HepG2 (cell line): ENCODE data around the gene CSF1R. TPM values are rescaled to one million over a fixed set of nuclear protein-coding genes. Genes with fewer than 3 reads are reported as not detected.

Experiments
- ATAC-seq: fragments of 200-7000 bp; cut with Tn5 transposase; 3 replicates; pipeline ENCODE4 v1.9.1; 2020; ENCODE audit warnings: mild to moderate bottlenecking, moderate library complexity
- BruUV-seq: library from RNA; stranded (reverse); fragments of 400-500 nt; replicated peaks from 2 replicates; lab custom pipeline; 2021; lab: Mats Ljungman, UMichigan
- CTCF ChIA-PET: fragments of 300-600 bp; formaldehyde crosslinking; extraction: SDS; loops from one replicate; lab custom pipeline; 2021; ENCODE audit warnings: low total read pairs, inconsistent platforms, low intra/inter-chr PET ratio; lab: Yijun Ruan, JAX
- POLR2A ChIA-PET: fragments of 350-600 bp; sonication (Branson Sonifier 250); formaldehyde crosslinking; loops from one replicate; lab custom pipeline; 2020; ENCODE audit warnings: antibody characterized with exemption, inconsistent platforms; lab: Yijun Ruan, JAX
- DNase-seq: peaks from one replicate; pipeline ENCODE4 v3.0.0-alpha.2; 2015; ENCODE audit warnings: low spot score
- FAIRE-seq: peaks from 3 replicates; lab custom pipeline; 2011; peaks lifted over from hg19 to GRCh38; lab: Jason Lieb, UNC
- H2AFZ ChIP-seq: one replicate; pipeline ENCODE4 v1.6.1; 2011; ENCODE audit warnings: low read length, inconsistent platforms
- H3K27ac ChIP-seq: fragments of 300-600 bp; 3 replicates; pipeline ENCODE4 v1.8.0; 2011; ENCODE audit warnings: mixed run types, mild to moderate bottlenecking, mixed read lengths, low read length, inconsistent platforms; ENCODE audit not compliant: insufficient read depth; ENCODE audit errors: extremely low read length
- H3K27me3 ChIP-seq, 2 experiments: fragments of 200-600 bp in 1 of 2; 2 replicates in 1 of 2; 3 replicates in 1 of 2; pipeline versions ENCODE4 v1.6.0 to v1.8.0; 2011; ENCODE audit warnings: low read length in 2 of 2, mild to moderate bottlenecking in 2 of 2, moderate library complexity in 2 of 2, inconsistent platforms in 1 of 2; ENCODE audit not compliant: insufficient read depth in 2 of 2, control insufficient read depth in 1 of 2
- H3K36me3 ChIP-seq, 2 experiments: fragments of 200-600 bp in 1 of 2; replicated peaks in 1 of 2; 2 replicates in 1 of 2; 3 replicates in 1 of 2; pipeline versions ENCODE4 v1.5.1 to v1.8.0; 2011; ENCODE audit warnings: low read length in 2 of 2, inconsistent platforms in 1 of 2; ENCODE audit not compliant: insufficient read depth in 2 of 2, control insufficient read depth in 1 of 2
- H3K4me1 ChIP-seq: 2 replicates; pipeline ENCODE4 v1.5.1; 2012; ENCODE audit warnings: low read length, inconsistent platforms; ENCODE audit not compliant: insufficient read depth
- H3K4me2 ChIP-seq: 2 replicates; pipeline ENCODE4 v1.6.0; 2011; ENCODE audit warnings: low read depth, low read length, inconsistent platforms
- H3K4me3 ChIP-seq, 3 experiments: fragments of 200-600 bp in 1 of 3; sonication (generic), shearing (Covaris generic) in 1 of 3; replicated peaks in 1 of 3; 2 replicates each; pipeline ENCODE4 v1.5.1; 2011 to 2016; ENCODE audit warnings: low read length in 3 of 3, inconsistent platforms in 2 of 3, low read depth in 2 of 3, mild to moderate bottlenecking in 2 of 3, control low read depth in 1 of 3, mixed read lengths in 1 of 3; ENCODE audit not compliant: insufficient read depth in 1 of 3
- H3K79me2 ChIP-seq: one replicate; pipeline ENCODE4 v1.6.1; 2011; ENCODE audit warnings: low read length, inconsistent platforms; ENCODE audit not compliant: insufficient read depth
- H3K9ac ChIP-seq: 2 replicates; pipeline ENCODE4 v1.6.0; 2011; ENCODE audit warnings: mild to moderate bottlenecking, low read depth, low read length, inconsistent platforms; ENCODE audit not compliant: insufficient read depth
- H3K9me3 ChIP-seq: 2 replicates; pipeline ENCODE4 v1.5.1; 2012; ENCODE audit warnings: mild to moderate bottlenecking, low read length
- H4K20me1 ChIP-seq: 2 replicates; pipeline ENCODE4 v1.6.0; 2011; ENCODE audit warnings: inconsistent platforms, mild to moderate bottlenecking, low read length, moderate library complexity; ENCODE audit not compliant: insufficient read depth
- BCL6 ChIP-seq: IDR thresholded peaks from 2 replicates; pipeline ENCODE4 v1.6.1; 2016; ENCODE audit warnings: missing genetic modification reagents, missing compliant biosample characterization
- BHLHE40 ChIP-seq: IDR thresholded peaks from 2 replicates; pipeline ENCODE4 v1.6.1; 2011; ENCODE audit warnings: low read length, improper control_type of control experiment
- JDP2 ChIP-seq: sonication (generic); formaldehyde crosslinking; IDR thresholded peaks from 2 replicates; pipeline ENCODE4 v1.8.1; 2022; ENCODE audit warnings: missing genetic modification reagents, borderline replicate concordance
- KLF16 ChIP-seq, 2 experiments: sonication (generic) in 1 of 2; formaldehyde crosslinking in 1 of 2; IDR thresholded peaks; 2 replicates each; pipeline versions ENCODE4 v1.6.1 to v1.8.0; 2016 to 2023; ENCODE audit warnings: missing genetic modification reagents in 2 of 2, missing compliant biosample characterization in 1 of 2
- KLF6 ChIP-seq: IDR thresholded peaks from 2 replicates; pipeline ENCODE4 v1.8.0; 2016; ENCODE audit warnings: missing biosample characterization, missing genetic modification reagents
- POLR2G ChIP-seq: fragments of 200-400 bp; formaldehyde crosslinking; IDR thresholded peaks from 2 replicates; pipeline ENCODE4 v1.6.1; 2018; ENCODE audit warnings: mild to moderate bottlenecking, low read depth, low read length, moderate library complexity
- REL ChIP-seq: sonication (generic); formaldehyde crosslinking; conservative IDR thresholded peaks from 2 replicates; pipeline ENCODE4 v1.8.0; 2022; ENCODE audit warnings: mild to moderate bottlenecking, missing genetic modification reagents, moderate library complexity
- XBP1 ChIP-seq: sonication (generic); formaldehyde crosslinking; IDR thresholded peaks from 2 replicates; pipeline ENCODE4 v1.5.0; 2020; ENCODE audit warnings: missing genetic modification reagents
- ZNF24 ChIP-seq: fragments of 450-650 bp; IDR thresholded peaks from 2 replicates; pipeline ENCODE4 v1.6.1; 2017; ENCODE audit warnings: antibody characterized with exemption, mild to moderate bottlenecking
- ZNF280B ChIP-seq: sonication (generic); formaldehyde crosslinking; IDR thresholded peaks from 2 replicates; pipeline ENCODE4 v1.5.0; 2020; ENCODE audit warnings: missing genetic modification reagents, mild to moderate bottlenecking, borderline replicate concordance
- ZNF292 ChIP-seq: sonication (generic); formaldehyde crosslinking; IDR thresholded peaks from 2 replicates; pipeline ENCODE4 v1.8.1; 2022; ENCODE audit warnings: mild to moderate bottlenecking, low read depth, missing genetic modification reagents, borderline replicate concordance
- ZNF414 ChIP-seq: sonication (generic); formaldehyde crosslinking; IDR thresholded peaks from 2 replicates; pipeline ENCODE4 v1.5.0; 2020; ENCODE audit warnings: missing genetic modification reagents
- ZNF740 ChIP-seq: sonication (generic); formaldehyde crosslinking; IDR thresholded peaks from 2 replicates; pipeline ENCODE4 v1.4.0; 2020; ENCODE audit warnings: missing genetic modification reagents
- WGBS: methylation state at CpG from one replicate; pipeline ENCODE4 v1.1.6; 2017; ENCODE audit warnings: low lambda C conversion rate; 5-methylcytosine and 5-hydroxymethylcytosine counted together
- in situ Hi-C: cut with HindIII; loops from 2 replicates; pipeline ENCODE4 v1.10.0; 2017; ENCODE audit warnings: low pct_unique_long_range_greater_than_20kb; ENCODE audit not compliant: extremely low pct_ligation_motif_present
- intact Hi-C: fragments of 100-400 bp; cut with micrococcal nuclease; formaldehyde crosslinking; loops from one replicate; pipeline ENCODE4 v1.10.0; 2022; ENCODE audit not compliant: unreplicated experiment
- polyA plus RNA-seq, 8 experiments: library from polyadenylated mRNA; depleted of rRNA in 3 of 8; stranded (reverse) in 7 of 8; unstranded in 1 of 8; fragments of >200 nt; fragmentation: Illumina TruSeq in 4 of 8; extraction: Trizol in 4 of 8; gene quantifications; 2 replicates each; pipeline versions ENCODE4 v1.2.1 to v1.2.3, GENCODE V29; 2011 to 2016; ENCODE audit warnings: low read depth in 4 of 8, missing spikeins in 1 of 8, mixed read lengths in 1 of 8; ENCODE audit not compliant: insufficient read depth in 1 of 8
- total RNA-seq, 5 experiments: library from RNA; depleted of rRNA; stranded (reverse); fragments of >200 nt; fragmentation: Illumina TruSeq; extraction: Trizol; gene quantifications; 2 replicates each; pipeline ENCODE4 v1.2.3, GENCODE V29; 2016; ENCODE audit warnings: low read depth in 1 of 5
- TF ChIP-seq, protein P1 (sequence below): sonication (generic); formaldehyde crosslinking; IDR thresholded peaks from 2 replicates; pipeline ENCODE4 v1.4.0; 2020; ENCODE audit warnings: missing genetic modification reagents

CSF1R gene
- total and polyA plus RNA-seq, 2 of the 13 experiments (the other 11 are each of a cell fraction or from before 2014, with no cell fraction given): 0.01 TPM; not detected in 1

DNA sequence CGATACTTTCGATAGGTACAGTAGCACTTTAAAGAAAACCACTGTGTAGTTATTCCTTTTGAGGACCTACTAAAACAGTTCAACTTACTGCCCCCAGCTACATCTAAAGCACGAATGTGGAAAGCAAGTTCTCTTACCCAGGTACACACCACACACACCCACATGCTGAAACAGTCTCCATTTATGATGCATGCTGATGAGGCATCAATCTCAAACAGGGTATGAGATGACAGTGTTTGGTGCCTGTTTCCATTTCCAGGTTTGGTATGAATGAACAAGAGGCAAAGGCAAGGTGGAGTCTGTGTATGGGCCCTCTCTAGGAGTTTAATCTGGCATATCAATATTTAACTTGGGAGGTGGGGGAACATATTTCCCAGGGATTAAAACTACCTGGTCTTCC is 71.9 kb downstream of the CSF1R start:
- FAIRE-seq: no peak

More for the DNA sequence above, 71.9 kb downstream of the CSF1R start:
- H3K4me3 ChIP-seq: no peak overlapping the region
- H3K9ac ChIP-seq: no peak overlapping the region
- H3K27ac ChIP-seq: no peak overlapping the region
- WGBS: 95% methylated on average over 3 of the region's 3 CpGs
- no TSS peak for BruUV-seq
- DNase-seq: no peak
- no peak overlapping the region for H2AFZ ChIP-seq
- ChIA-PET CTCF (no interaction called here), POLR2A (interaction anchor here (1.2 kb wide), 1 partner anchor 12 kb away, joined by 3 read pairs; no protein-coding TSS in a partner anchor)
- in situ Hi-C loops: no loop called here
- peaks cover 4% of the 10 kb centered on the region for H3K79me2 ChIP-seq
- intact Hi-C loops: no loop called here
- H3K4me2 ChIP-seq: no peak overlapping the region
- H3K4me1 ChIP-seq: peaks cover 10% of the 10 kb centered on the region
- TF ChIP-seq JDP2: no peak
- TF ChIP-seq, protein P1, sequence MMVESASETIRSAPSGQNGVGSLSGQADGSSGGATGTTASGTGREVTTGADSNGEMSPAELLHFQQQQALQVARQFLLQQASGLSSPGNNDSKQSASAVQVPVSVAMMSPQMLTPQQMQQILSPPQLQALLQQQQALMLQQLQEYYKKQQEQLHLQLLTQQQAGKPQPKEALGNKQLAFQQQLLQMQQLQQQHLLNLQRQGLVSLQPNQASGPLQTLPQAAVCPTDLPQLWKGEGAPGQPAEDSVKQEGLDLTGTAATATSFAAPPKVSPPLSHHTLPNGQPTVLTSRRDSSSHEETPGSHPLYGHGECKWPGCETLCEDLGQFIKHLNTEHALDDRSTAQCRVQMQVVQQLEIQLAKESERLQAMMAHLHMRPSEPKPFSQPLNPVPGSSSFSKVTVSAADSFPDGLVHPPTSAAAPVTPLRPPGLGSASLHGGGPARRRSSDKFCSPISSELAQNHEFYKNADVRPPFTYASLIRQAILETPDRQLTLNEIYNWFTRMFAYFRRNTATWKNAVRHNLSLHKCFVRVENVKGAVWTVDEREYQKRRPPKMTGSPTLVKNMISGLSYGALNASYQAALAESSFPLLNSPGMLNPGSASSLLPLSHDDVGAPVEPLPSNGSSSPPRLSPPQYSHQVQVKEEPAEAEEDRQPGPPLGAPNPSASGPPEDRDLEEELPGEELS: no peak
- TF ChIP-seq BCL6 (CRISPR knock-in tag): no peak
- no peak for TF ChIP-seq ZNF740 (CRISPR knock-in tag)
- TF ChIP-seq KLF16 (CRISPR knock-in tag; IDR thresholded peaks at IDR 0.05): no peak
- no peak for TF ChIP-seq POLR2G
- TF ChIP-seq ZNF414 (CRISPR knock-in tag): no peak
- TF ChIP-seq XBP1 (CRISPR knock-in tag): no peak
- TF ChIP-seq KLF6: no peak
- TF ChIP-seq ZNF292 (CRISPR knock-in tag): no peak
- no peak for TF ChIP-seq ZNF280B (CRISPR knock-in tag)
- no peak for TF ChIP-seq BHLHE40
- TF ChIP-seq REL: no peak
- TF ChIP-seq ZNF24: no peak
- no peaks in the 10 kb centered on the region for H4K20me1 ChIP-seq
- H3K36me3 ChIP-seq: peaks cover 44 to 87% of the 10 kb centered on the region in 2 experiments
- H3K9me3 ChIP-seq: peaks cover 8% of the 10 kb centered on the region; the same call in 1 of the 2 replicates
- H3K27me3 ChIP-seq: no peaks in the 10 kb centered on the region
- ATAC-seq: no peak
